SU-DHL-6 (cell line): ENCODE results near the gene LRRC56.

Experiments
- EZH2phosphoT487 ChIP-seq: fragments of 200-600 bp; sonication (generic), shearing (Covaris generic); conservative IDR thresholded peaks from 2 replicates; pipeline ENCODE4 v1.6.1; 2018; ENCODE audit warnings: mild to moderate bottlenecking, antibody characterized with exemption, low read length, moderate library complexity, mixed read lengths
- TF ChIP-seq, protein P1 (sequence below): fragments of 200-600 bp; sonication (generic); IDR thresholded peaks from one replicate; pipeline ENCODE4 v1.5.1; 2017; ENCODE audit warnings: antibody characterized with exemption, mild to moderate bottlenecking, low read length, moderate library complexity; ENCODE audit not compliant: insufficient read depth, poor library complexity, severe bottlenecking

DNA sequence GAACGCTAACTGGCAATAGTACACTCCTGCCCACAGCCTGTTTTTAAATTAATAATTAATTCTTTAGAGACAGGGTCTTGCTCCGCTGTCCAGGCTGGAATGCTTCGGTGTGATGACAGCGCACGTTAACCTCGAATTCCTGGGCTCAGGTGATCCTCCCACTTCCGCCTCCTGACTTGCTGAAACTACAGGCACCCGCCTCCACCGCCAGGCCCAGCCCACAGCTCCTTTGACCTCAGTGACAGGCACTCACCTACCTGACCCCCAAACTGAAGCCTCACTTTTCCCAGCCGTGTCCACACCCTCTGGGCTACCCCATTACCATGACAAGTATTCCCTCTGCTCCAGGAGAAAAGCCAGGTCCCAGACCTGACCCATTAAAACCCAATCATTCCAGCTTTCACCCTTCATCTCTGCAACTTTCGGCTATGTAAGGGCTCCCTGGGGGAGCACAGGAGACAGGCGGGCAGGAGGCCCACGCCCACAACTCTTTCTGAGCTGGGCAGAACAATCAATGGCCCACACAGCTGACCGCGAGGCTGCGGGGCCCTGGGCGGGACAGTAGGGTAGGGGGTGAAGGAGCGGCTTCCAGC is 22.5 kb downstream of the LRRC56 start:
- TF ChIP-seq, protein P1, sequence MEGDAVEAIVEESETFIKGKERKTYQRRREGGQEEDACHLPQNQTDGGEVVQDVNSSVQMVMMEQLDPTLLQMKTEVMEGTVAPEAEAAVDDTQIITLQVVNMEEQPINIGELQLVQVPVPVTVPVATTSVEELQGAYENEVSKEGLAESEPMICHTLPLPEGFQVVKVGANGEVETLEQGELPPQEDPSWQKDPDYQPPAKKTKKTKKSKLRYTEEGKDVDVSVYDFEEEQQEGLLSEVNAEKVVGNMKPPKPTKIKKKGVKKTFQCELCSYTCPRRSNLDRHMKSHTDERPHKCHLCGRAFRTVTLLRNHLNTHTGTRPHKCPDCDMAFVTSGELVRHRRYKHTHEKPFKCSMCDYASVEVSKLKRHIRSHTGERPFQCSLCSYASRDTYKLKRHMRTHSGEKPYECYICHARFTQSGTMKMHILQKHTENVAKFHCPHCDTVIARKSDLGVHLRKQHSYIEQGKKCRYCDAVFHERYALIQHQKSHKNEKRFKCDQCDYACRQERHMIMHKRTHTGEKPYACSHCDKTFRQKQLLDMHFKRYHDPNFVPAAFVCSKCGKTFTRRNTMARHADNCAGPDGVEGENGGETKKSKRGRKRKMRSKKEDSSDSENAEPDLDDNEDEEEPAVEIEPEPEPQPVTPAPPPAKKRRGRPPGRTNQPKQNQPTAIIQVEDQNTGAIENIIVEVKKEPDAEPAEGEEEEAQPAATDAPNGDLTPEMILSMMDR, result no peak
- no peak for TF ChIP-seq EZH2phosphoT487
